Measurements from ENCODE around the gene CASZ1. TPM values are rescaled to one million over a fixed set of nuclear protein-coding genes. Genes with fewer than 3 reads are reported as not detected.
A peak's percentile ranks its signal among the peaks of the same experiment; 100 is the strongest.

CASZ1 gene
- total and polyA plus RNA-seq, 9 donors: 2.4 to 15.7 (median 4.0) TPM

- H3K36me3 ChIP-seq: no peaks in the 10 kb centered on the region
- no peak overlapping the region for H3K4me3 ChIP-seq
- intact Hi-C loops (cut with DNase I): no loop called here
- H3K4me1 ChIP-seq (ENCODE audit: insufficient read depth): no peaks in the 10 kb centered on the region
- DNase-seq: peak in 2 of 5 donors; percentile 10 to 11
- TF ChIP-seq POLR2A (IDR thresholded peaks at IDR 0.05): no peak
- TF ChIP-seq EP300 (IDR thresholded peaks at IDR 0.05): no peak
- TF ChIP-seq CTCF (IDR thresholded peaks at IDR 0.05): no peak
- no peaks in the 10 kb centered on the region for H3K9me3 ChIP-seq
- H3K27ac ChIP-seq: no peak overlapping the region
- 93 to 95% (median 94%) methylated on average over 12 of the region's 12 CpGs for WGBS, 3 donors
- H3K27me3 ChIP-seq: no peaks in the 10 kb centered on the region
Measured at GRCh38 chr1:10620776-10621175, 175.7 kb downstream of the CASZ1 start.

GRCh38 chr1:10617931-10618885, 178.2 kb downstream of the CASZ1 start:
- Histone ChIP-seq H3K27ac (no peak overlapping the region), H3K4me3 (no peak overlapping the region), H3K27me3 (no peaks in the 10 kb centered on the region), H3K9me3 (no peaks in the 10 kb centered on the region), H3K36me3 (no peaks in the 10 kb centered on the region), H3K4me1 (ENCODE audit: insufficient read depth) (no peaks in the 10 kb centered on the region)
- WGBS, 3 donors: 91 to 96% (median 94%) methylated on average over 15 to 23 of the region's 23 CpGs
- DNase-seq: peak in 1 of 5 donors; percentile 25
- TF ChIP-seq CTCF (IDR thresholded peaks at IDR 0.05) (no peak), POLR2A (IDR thresholded peaks at IDR 0.05) (no peak), EP300 (IDR thresholded peaks at IDR 0.05) (no peak)
- intact Hi-C loops (cut with DNase I): no loop called here

GRCh38 chr1:10617318-10617717, 179.1 kb downstream of the CASZ1 start:
- H3K4me3 ChIP-seq: no peak overlapping the region
- no peak for TF ChIP-seq POLR2A (IDR thresholded peaks at IDR 0.05)
- no peak for TF ChIP-seq CTCF (IDR thresholded peaks at IDR 0.05)
- TF ChIP-seq EP300 (IDR thresholded peaks at IDR 0.05): no peak
- 95 to 97% (median 95%) methylated on average over 5 of the region's 5 CpGs for WGBS, 3 donors
- intact Hi-C loops (cut with DNase I): no loop called here
- no peak for DNase-seq
- no peaks in the 10 kb centered on the region for H3K27me3 ChIP-seq
- H3K36me3 ChIP-seq: no peaks in the 10 kb centered on the region
- no peaks in the 10 kb centered on the region for H3K9me3 ChIP-seq
- no peak overlapping the region for H3K27ac ChIP-seq
- H3K4me1 ChIP-seq (ENCODE audit: insufficient read depth): no peaks in the 10 kb centered on the region

GRCh38 chr1:10616696-10617095, 179.8 kb downstream of the CASZ1 start:
- H3K27ac ChIP-seq: no peak overlapping the region
- intact Hi-C loops (cut with DNase I): no loop called here
- H3K27me3 ChIP-seq: no peaks in the 10 kb centered on the region
- no peak for DNase-seq
- no peaks in the 10 kb centered on the region for H3K36me3 ChIP-seq
- no peak overlapping the region for H3K4me3 ChIP-seq
- no peaks in the 10 kb centered on the region for H3K4me1 ChIP-seq (ENCODE audit: insufficient read depth)
- WGBS, 3 donors: 97 to 98% (median 98%) methylated on average over 15 of the region's 15 CpGs
- no peaks in the 10 kb centered on the region for H3K9me3 ChIP-seq
- TF ChIP-seq EP300 (IDR thresholded peaks at IDR 0.05): no peak
- TF ChIP-seq CTCF (IDR thresholded peaks at IDR 0.05): no peak
- TF ChIP-seq POLR2A (IDR thresholded peaks at IDR 0.05): no peak
